Kidney epithelial cell (primary cell): Measurements from ENCODE around the gene LENEP. TPM values are rescaled to one million over a fixed set of nuclear protein-coding genes. Genes with fewer than 3 reads are reported as not detected.
"Not testable (repeated sequence)": the region's sequence is repeated elsewhere in the genome, so short reads cannot be mapped to it uniquely, and the experiment has no call there.

ENCODE experiments used
- DNase-seq: peaks from one replicate; pipeline ENCODE4 v3.0.0-alpha.2; 2010; ENCODE audit warnings: low read depth
- H3K27me3 ChIP-seq: 2 replicates; pipeline ENCODE4 v1.6.0; 2011; ENCODE audit warnings: low read length; ENCODE audit not compliant: control insufficient read depth, insufficient read depth
- H3K36me3 ChIP-seq: 2 replicates; pipeline ENCODE4 v1.5.1; 2011; ENCODE audit warnings: low read length; ENCODE audit not compliant: control insufficient read depth, insufficient read depth
- H3K4me3 ChIP-seq: 2 replicates; pipeline ENCODE4 v1.5.1; 2011; ENCODE audit warnings: low read depth, mild to moderate bottlenecking, control low read depth, low read length
- CTCF ChIP-seq: IDR thresholded peaks from 2 replicates; pipeline ENCODE4 v1.5.1; 2011; ENCODE audit warnings: mild to moderate bottlenecking, moderate library complexity, low read length, control low read depth, inconsistent platforms; ENCODE audit not compliant: insufficient read depth, poor library complexity, severe bottlenecking
- total RNA-seq: library from RNA; depleted of rRNA; stranded (reverse); fragments of >200 nt; gene quantifications from 2 replicates; pipeline ENCODE4 v1.2.3, GENCODE V29; 2015

The LENEP gene
- total RNA-seq, 1 donor from 2014 or later = 1.6 TPM

- no peaks in the 10 kb centered on the region for H3K36me3 ChIP-seq
- no peak for DNase-seq
- no peak overlapping the region for H3K4me3 ChIP-seq
- TF ChIP-seq CTCF = no peak
- no peaks in the 10 kb centered on the region for H3K27me3 ChIP-seq
Measured at GRCh38 chr1:154994591-154994990, 1.2 kb downstream of the LENEP start.

GRCh38 chr1:154995301-154995983 lies 2.1 kb downstream of the LENEP start:
- DNase-seq, H3K4me3 ChIP-seq, H3K27me3 ChIP-seq, H3K36me3 ChIP-seq: not testable (repeated sequence)
- peak; percentile 45 for TF ChIP-seq CTCF

GRCh38 chr1:154996966-154997701 lies 3.7 kb downstream of the LENEP start:
- no peak for DNase-seq
- Histone ChIP-seq H3K4me3 (no peak overlapping the region), H3K36me3 (no peaks in the 10 kb centered on the region), H3K27me3 (no peaks in the 10 kb centered on the region)
- TF ChIP-seq CTCF = no peak

GRCh38 chr1:154998201-154998780 lies 4.9 kb downstream of the LENEP start:
- DNase-seq = no peak
- Histone ChIP-seq H3K27me3 (no peaks in the 10 kb centered on the region), H3K4me3 (no peak overlapping the region), H3K36me3 (no peaks in the 10 kb centered on the region)
- TF ChIP-seq CTCF = peak; percentile 5

GRCh38 chr1:154998818-154999570 lies 5.6 kb downstream of the LENEP start:
- Histone ChIP-seq H3K4me3 (peak overlapping the region; percentile 1), H3K36me3 (no peaks in the 10 kb centered on the region), H3K27me3 (no peaks in the 10 kb centered on the region)
- TF ChIP-seq CTCF = peak; percentile 93
- DNase-seq = no peak
